Frontal cortex (tissue), 4 donors: ENCODE measurements around the gene PDE10A. TPM values are rescaled to one million over a fixed set of nuclear protein-coding genes. Genes with fewer than 3 reads are reported as not detected.
"Not testable (repeated sequence)": the region's sequence is repeated elsewhere in the genome, so short reads cannot be mapped to it uniquely, and the experiment has no call there.

ENCODE experiments used
- DNase-seq, 2 donors: peaks; one replicate each; pipeline ENCODE4 v3.0.0; 2012; ENCODE audit warnings: low spot score in 2 of 2
- FAIRE-seq: peaks from 2 replicates; lab custom pipeline; 2012; peaks lifted over from hg19 to GRCh38; lab: Jason Lieb, UNC
- total RNA-seq: library from RNA; depleted of rRNA; stranded (reverse); fragments of >200 nt; gene quantifications from one replicate; pipeline ENCODE4 v1.2.3, GENCODE V29; 2014
- donor health status: control.
- donor health status: control.
- donor health status: control.

The PDE10A gene
- total RNA-seq, 1 donor from 2014 or later = 126 TPM

DNA sequence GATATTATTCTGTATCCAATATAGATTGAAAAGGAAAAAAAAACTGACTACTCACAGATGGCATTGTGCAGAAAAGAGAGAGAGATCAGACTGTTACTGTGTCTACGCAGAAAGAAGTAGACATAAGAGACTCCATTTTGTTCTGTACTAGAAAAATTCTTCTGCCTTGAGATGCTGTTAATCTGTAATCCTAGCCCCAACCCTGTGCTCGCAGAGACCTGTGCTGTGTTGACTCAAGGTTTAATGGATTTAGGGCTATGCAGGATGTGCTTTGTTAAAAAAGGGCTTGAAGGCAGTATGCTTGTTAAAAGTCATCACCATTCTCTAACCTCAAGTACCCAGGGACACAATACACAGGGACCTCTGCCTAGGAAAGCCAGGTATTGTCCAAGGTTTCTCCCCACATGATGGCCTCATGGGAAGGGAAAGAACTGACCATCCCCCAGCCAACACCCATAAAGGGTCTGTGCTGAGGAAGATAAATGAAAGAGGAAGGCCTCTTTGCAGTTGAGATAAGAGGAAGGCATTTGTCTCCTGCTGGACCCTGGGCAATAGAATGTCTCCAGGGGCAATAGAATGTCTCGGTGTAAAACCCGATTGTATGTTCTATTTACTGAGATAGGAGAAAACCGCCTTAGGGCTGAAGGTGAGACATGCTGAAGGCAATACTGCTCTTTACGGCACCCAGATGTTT lies 162.7 kb downstream of the PDE10A start:
- DNase-seq, FAIRE-seq: not testable (repeated sequence)

DNA sequence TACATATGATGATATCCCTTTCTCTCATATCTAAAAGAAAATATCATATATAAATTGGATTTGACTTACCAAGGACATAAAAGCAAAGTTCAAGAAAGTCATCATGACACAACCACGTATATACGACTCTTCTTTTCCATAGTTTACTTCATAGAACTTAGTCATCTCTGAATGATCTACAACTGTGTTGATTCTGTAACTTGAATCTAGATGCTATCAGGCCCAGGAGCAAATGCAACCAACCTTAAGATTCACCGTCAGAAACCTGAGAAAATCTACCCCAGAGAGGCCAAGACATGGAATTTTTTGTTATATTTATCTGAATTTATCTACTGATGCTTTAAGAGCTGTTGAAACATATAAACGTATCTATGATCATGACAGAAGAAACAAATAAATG lies 165.6 kb downstream of the PDE10A start:
- FAIRE-seq = no peak
- no peak for DNase-seq

DNA sequence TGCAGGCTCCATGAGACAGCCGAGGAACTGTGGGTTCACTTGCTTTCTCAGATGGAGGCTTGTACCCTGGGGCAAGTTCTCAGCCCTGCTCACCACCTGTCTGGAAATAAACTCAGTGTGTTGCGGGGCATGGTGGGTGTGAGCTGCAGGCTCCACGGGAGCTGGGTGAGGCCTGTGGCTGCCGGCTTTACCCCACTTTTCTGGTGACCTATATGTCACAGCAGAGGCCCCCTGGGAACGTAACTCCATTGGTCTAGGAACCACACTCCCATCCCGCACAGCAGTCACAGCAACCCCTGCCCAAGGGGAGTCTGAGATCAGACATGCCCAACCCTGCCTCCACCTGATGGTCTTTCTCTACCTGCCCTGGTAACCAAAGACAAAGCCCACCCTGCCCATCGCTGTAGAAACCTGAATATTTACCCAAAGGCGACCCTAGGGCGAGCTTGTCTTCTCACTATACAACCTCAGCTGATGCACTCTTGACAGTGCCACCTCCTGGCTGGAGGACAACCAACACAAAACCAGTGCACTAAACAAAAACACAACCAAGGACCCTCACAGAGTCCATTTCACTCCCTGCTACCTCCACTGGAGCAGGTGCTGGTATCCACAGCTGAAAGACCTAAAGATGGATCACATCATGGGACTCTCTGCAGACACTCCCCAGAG lies 174.3 kb downstream of the PDE10A start:
- no peak for FAIRE-seq
- no peak for DNase-seq

DNA sequence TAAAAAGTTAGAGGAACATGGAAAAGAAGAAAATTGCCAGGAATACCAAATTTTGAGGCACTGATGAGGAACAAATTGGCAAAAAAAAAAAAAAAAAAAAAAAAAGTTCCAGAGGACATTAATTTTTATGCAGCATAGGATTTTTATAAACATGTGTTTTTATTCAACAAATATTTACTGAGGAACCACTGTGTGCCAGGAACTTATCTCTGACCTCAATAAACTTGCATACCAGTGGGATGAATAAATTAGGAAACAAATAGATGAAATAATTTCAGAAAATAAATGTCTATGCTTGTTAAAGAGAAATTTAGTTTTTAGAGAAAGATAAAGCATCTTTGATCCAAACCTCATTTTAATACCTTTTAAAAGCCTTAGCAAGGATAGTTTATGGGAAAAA lies 175.1 kb downstream of the PDE10A start:
- FAIRE-seq = no peak
- DNase-seq = no peak

DNA sequence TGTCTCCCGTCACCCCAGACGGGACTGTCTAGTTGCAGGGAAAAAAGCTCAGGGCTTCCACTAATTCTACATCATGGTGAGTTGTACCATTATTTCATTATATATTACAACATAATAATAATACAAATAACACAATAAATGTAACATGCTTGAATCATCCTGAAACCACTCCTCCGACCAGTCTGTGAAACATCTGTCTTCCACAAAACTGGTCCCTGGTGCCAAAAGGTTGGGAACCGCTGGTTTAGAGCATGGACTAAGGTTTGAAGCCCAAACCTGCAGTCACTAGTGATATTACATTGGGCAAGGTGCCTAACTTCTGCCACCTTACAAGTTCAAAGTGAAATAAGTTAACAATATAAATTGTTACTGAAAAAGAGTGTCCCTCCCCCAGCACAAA lies 175.7 kb downstream of the PDE10A start:
- FAIRE-seq = no peak
- DNase-seq = no peak

DNA sequence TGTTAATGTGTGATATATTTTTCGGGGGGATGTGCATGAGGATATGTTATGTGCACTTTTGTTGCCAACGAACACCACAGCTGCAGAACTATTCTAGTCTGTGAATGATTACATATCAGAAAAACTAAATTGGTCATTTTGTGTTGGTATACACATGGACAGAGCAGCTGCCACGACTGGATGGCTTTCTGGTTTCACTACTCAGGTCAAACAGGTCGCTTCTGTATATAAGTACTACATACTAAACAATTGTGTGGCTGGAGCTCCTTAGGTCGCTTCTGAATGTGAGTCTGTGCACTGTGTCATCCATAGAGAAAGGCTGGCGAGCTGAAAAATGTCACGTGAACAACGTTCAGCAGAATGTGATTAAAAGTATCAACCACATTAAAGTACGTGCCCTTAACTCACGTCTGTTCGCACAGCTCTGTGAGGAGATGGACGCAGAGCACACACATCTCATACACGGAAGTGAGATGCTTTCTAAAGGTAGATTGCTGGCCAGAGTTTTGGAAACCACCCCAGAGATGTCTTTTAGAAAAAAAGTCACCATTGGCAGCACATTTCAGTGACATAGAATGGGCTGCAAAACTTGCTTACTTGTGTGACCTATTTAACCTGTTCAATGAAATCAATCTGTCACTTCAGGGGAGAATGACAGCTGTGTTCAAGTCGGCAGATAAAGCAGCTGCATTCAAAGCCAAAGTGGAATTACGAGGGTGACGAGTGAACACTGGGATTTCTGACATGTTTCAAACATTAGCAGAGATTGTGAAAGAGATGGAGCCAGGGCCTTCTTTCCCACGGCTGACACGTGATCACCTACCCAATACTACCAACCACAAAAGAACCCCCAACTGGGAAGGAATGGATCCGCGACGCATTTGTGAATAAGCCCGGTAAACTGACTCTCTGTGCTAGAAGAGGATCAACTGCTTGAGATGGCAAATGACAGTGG lies 176.6 kb downstream of the PDE10A start:
- DNase-seq (no peak), FAIRE-seq (no peak)

DNA sequence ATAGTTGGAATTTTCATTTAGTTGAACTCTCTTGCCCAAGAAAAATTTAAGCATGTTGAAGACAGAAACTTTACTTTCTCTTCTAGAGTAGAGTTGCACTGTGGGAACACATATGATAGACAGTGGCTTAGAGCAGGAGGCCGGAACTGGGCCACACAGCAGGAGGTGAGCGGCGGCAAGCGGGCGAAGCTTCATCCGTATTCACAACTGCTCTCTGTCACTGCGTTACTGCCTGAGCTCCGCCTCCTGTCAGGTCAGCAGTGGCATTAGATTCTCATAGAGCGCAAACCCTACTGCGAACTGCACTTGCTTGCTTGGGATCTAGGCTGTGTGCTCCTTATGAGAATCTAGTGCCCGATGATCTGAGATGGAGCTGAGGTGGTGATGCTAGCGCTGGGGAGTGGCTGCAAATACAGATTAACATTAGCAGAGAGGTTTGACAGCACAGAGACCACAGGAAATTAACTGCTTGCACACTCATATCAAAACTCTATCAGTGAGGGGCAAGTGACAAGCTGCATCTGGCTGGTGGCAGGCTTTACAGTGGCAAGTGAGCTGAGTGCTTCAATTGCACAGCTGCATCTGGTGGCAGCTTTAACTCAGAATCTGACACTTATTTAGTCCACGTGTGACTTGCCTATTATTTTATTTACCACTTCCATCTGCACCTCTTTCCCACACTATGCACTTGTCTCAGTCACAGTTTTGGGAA lies 178.7 kb downstream of the PDE10A start:
- FAIRE-seq = no peak
- DNase-seq = no peak

DNA sequence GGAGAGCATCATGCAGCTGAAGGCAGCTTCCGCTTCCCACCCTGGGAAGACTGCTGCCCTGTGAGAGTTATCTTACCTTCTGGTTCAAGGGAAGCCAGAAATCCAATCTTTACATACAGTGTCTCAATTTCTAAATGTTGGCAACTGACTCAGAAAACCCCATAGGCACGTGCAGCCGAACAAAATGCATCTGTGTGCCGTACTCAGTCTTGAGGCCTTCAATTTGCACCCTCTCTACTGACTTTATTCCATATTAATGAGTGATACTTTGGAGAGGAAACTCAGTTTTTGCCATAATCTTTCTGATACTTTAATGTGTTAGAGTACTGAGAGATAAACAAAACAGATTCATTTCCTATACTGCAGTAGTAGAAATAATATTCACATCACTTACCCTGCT lies 181.1 kb downstream of the PDE10A start:
- no peak for FAIRE-seq
- no peak for DNase-seq

DNA sequence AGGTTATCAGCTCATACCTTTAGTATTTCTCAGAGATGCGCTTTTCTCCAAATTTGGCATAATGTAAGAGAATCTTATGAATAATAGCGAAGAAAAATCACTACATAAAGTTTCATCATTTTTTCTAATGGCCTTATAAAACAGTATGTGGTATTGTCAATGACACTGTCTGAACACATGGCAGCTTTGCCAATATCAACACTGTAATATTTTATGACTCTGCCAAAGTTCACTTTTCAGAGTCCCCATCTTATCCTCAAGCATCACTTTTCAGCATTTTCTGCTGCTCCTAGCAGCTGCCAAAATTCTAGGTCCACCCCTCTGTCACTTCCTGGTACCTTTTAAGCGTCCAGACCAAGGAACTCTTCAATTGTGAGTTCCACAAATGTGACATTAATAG lies 182.1 kb downstream of the PDE10A start:
- DNase-seq = no peak
- no peak for FAIRE-seq

DNA sequence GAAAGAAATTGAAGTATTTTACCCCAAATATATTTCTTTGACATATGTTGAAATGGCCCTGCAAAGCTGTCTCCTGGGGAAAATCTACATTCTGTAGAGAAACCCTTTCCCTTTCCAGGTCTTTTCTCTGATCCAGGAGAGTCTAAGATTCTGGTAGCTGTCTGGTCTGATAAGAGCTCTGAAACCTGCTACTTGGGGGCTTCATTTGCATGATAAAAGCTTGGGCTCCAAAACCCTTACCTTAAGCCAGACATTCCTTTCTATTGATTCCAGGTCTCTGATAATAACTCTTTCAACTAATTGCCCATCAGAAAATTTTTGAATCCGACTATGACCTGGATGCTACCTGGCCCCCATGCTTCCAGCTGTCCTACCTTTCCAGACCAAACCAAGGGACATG lies 184.5 kb downstream of the PDE10A start:
- no peak for FAIRE-seq
- no peak for DNase-seq

DNA sequence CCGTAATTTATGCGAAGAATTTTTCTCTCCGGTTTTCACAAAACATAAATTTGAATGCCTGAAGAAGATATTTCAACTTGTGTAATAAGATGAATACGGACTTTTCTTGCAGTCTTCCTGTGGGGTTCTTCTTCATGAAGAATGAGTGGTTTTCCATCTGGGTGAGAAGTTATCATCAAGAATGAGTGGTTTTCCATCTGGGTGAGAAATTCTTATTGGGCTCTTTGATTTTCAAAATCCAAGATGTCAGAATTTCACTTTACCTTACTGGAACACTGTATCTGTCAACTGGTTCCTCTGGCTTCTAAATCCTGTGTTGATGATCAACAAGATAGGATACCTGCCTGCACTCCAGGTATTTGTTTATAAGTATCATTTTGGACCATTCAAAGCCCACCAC lies 193.6 kb downstream of the PDE10A start:
- DNase-seq (no peak), FAIRE-seq (no peak)

DNA sequence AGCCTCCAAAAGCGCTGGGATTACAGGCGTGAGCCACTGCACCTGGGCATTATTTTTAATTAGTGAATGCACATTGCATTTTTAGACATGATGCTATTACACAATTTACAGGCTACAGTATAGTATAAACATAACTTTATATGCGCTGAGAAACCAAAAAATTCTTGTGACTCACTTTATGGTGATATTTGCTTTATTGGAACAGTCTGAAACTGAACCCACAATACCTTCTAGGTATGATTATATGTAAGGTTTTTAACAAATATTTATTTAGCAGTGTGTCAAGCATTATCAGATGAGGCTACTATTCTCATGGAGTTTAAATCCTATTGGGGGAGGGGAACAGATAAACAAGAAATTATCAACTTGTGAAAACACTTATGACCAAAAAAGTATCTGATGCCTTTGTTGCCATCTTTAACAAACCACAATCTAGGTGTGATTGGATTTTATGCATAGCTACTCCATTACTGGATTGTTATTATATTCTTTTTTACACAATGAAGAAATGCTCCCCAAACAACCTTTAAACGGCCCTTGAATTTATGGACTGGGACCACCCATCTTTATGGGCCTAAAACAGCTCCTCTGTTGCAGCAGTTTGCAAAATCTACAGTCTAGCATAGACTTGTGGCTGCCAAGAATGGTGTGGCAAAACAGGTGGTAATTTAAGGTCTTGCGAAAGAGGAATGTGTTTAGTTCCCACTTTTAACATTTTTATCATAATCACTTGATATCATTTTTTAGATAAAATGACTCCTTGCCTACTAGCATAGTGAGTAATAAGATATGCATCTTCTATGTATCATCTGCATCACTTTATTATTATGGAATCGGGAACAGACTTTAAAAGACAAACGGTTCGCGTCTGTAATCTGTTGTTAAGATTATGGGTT lies 194.5 kb downstream of the PDE10A start:
- no peak for FAIRE-seq
- DNase-seq = no peak

DNA sequence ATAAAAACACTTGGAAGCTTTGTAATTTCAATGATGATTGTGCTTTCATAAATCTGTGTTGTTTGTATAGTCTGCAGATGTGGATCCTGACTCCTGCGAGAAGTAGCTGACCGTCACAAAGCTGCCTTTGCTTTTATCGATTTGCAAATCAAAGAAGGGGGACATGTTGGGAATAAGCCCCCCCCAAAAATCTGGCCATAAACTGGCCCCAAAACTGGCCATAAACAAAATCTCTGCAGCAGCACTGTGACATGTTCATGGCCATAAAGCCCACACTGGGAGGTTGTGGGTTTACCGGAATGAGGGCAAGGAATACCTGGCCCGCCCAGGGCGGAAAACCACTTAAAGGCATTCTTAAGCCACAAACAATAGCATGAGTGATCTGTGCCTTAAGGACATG lies 199.5 kb downstream of the PDE10A start:
- FAIRE-seq = not testable (repeated sequence)

DNA sequence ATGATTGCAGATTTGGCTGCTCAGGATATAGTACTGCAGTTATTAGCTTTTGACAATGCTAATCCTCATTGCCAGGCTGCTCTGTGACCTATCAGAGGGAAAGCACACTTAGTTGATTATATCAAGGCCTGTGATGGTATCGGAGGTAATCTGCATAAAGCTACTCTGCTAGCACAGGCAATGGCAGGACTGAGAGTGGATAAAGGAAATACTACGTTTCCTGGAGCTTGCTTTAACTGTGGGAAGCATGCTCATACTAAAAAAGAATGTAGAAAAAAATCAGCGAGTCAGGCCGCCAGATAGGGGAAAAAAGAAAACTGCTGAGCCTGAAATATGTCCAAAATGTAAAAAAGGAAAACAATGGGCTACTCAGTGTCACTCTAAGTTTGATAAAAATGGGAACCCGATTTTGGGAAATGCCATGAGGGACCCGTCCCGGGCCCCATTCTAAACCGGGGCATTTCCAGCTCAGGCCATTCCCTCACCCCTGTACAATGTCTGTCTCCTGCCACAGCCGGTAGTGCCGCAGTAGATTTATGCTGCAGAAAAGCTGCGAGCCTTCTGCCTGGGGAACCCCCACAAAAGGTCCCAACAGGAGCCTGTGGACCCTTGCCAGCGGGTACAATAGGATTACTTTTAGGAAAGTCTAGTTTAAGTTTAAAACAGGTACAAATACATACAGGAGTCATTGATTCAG lies 203.3 kb downstream of the PDE10A start:
- FAIRE-seq, DNase-seq: not testable (repeated sequence)

More for the DNA sequence above, 199.5 kb downstream of the PDE10A start:
- DNase-seq = not testable (repeated sequence)

DNA sequence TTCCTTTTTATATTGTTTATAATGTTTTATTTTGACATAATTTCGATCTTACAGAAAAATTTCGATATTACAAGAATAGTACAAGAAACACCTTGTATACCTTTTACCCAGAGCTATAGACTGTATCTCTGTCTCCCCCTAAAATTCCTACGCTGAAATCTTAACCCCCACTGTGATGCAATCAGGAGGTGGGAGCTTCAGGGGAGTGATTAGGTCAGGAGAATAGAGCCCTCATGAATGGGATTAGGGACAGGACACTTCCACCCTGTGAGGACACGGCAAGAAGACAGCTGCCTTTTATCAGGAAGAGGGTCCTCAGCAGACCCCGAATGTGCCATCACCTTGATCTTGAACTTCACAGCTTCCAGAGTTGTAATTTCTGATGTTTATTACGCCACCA lies 204.9 kb downstream of the PDE10A start:
- no peak for FAIRE-seq
- no peak for DNase-seq

DNA sequence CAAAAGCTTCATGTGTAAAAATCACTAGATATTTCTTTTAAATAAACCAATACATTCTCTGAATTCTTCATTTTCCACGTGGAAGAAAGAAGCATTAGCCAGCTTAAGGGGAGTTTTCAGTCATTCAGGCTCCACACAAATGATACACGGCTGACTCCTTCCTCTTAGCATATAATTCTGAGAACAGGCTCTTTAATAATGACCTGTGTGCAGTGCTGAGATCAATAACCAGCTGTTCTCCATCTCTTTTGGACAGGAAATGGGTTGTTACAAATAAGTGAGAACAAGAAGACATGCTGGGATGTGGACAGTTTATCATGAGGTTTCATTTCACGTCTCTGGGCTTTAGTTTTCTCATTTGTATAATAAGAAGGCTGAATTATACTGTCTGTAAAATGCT lies 206.8 kb downstream of the PDE10A start:
- no peak for FAIRE-seq
- no peak for DNase-seq

DNA sequence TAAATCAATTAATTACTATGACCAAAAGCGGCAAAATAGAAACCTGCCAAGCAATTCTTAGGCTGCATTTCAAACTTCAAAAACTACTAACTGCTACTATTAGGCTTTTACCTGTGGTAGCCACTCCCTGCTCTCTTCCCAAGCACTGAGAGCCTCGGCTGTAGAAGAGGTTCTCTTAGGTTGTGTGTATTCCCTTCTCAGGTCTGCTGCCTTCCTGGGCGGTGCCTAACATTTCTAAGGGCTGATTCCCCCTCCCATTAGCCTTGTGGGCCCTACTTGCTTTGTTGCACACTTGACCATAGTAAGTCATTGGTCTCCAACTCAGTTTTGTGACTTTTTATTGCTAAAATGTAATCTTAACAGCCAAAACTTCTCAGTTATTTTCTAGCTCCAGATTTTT lies 207.6 kb downstream of the PDE10A start:
- no peak for DNase-seq
- FAIRE-seq = no peak

DNA sequence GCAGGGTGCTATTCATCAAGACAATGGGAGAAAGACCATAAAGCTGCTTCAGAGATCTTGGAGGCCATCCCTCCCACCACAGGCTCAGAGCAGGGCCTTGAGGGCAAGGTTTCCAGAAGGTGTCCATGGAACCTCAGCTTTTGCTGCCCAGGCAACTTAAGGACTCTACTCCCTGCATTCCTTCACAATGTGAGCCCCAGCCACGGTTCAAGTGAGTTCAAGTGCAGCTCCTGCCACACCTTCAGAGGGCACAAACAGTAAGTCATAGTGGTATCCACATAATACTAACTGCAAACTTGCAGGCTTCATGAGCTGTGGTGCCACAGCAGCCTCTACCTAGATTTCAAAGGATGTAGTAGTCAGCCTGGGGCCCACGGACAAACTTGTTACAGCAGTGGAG lies 209.6 kb downstream of the PDE10A start:
- DNase-seq = no peak
- FAIRE-seq = no peak
